GM12874 (cell line): ENCODE measurements around the gene ZNF430.

Experiments used
- TF ChIP-seq, protein P1 (sequence below): IDR thresholded peaks from 2 replicates; pipeline ENCODE4 v1.5.1; 2011; ENCODE audit warnings: low read depth, mild to moderate bottlenecking, control low read depth, low read length, moderate library complexity; ENCODE audit not compliant: insufficient read depth

The ZNF430 gene

GRCh38 chr19:21020298-21021227 lies at the start of gene ZNF430:
TSS of gene ZNF430 (plus strand) at chr19:21020657. CDS start at chr19:21020801, 144 bp downstream.
- TF ChIP-seq, protein P1, sequence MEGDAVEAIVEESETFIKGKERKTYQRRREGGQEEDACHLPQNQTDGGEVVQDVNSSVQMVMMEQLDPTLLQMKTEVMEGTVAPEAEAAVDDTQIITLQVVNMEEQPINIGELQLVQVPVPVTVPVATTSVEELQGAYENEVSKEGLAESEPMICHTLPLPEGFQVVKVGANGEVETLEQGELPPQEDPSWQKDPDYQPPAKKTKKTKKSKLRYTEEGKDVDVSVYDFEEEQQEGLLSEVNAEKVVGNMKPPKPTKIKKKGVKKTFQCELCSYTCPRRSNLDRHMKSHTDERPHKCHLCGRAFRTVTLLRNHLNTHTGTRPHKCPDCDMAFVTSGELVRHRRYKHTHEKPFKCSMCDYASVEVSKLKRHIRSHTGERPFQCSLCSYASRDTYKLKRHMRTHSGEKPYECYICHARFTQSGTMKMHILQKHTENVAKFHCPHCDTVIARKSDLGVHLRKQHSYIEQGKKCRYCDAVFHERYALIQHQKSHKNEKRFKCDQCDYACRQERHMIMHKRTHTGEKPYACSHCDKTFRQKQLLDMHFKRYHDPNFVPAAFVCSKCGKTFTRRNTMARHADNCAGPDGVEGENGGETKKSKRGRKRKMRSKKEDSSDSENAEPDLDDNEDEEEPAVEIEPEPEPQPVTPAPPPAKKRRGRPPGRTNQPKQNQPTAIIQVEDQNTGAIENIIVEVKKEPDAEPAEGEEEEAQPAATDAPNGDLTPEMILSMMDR, result no peak

GRCh38 chr19:20999731-21000352 lies 20.6 kb upstream of the ZNF430 start:
- TF ChIP-seq, protein P1, result no peak

- TF ChIP-seq, protein P1, result no peak
Measured at GRCh38 chr19:21022996-21023395, 2.5 kb downstream of the ZNF430 start.

- TF ChIP-seq, protein P1, result no peak
Measured at GRCh38 chr19:21023901-21024300, 3.4 kb downstream of the ZNF430 start.

GRCh38 chr19:21028969-21029268 lies 8.5 kb downstream of the ZNF430 start:
- TF ChIP-seq, protein P1, result no peak

DNA sequence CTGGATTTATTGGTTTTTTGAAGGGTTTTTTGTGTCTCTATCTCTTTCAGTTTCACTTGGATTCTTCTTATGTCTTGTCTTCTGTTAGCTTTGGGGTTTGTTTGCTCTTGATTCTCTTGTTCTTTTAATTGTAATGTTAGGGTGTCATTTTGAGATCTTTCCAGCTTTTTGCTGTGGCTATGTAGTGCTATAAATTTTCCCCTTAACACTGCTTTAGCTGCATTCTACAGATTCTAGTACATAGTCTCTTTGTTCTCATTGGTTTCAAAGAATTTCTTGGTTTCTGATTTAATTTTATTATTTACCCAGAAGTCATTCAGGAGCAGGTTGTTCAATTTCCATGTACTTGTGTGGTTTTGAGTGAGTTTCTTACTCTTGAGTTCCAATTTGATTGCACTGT lies 24.6 kb downstream of the ZNF430 start:
- TF ChIP-seq, protein P1, result no peak

DNA sequence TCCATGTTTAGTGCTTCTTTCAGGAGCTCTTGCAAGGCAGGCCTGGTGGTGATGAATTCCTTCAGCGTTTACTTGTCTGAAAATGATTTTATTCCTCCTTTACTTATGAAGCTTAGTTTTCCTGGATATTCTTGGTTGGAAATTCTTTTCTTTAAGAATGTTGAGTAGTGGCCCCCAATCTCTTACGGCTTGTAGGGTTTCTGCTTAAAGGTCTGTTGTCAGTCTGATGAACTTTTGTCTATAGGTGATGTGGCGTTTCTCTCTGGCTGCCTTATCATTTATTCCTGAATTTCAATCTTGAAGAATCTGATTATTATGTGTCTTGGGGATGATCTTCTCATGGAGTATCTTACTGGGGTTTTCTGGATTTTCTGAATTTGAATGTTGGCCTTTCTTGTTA lies 26.0 kb downstream of the ZNF430 start:
- TF ChIP-seq, protein P1, result no peak
